HG02571 (cell line): Measurements from ENCODE around the gene HS6ST2.
"Not testable (repeated sequence)": the region's sequence is repeated elsewhere in the genome, so short reads cannot be mapped to it uniquely, and the experiment has no call there.

Experiments
- ATAC-seq: cut with Tn5 transposase; IDR thresholded peaks from one replicate; pipeline ENCODE4 v1.9.1; 2021; ENCODE audit warnings: mild to moderate bottlenecking, moderate library complexity; ENCODE audit not compliant: unreplicated experiment

The HS6ST2 gene

DNA sequence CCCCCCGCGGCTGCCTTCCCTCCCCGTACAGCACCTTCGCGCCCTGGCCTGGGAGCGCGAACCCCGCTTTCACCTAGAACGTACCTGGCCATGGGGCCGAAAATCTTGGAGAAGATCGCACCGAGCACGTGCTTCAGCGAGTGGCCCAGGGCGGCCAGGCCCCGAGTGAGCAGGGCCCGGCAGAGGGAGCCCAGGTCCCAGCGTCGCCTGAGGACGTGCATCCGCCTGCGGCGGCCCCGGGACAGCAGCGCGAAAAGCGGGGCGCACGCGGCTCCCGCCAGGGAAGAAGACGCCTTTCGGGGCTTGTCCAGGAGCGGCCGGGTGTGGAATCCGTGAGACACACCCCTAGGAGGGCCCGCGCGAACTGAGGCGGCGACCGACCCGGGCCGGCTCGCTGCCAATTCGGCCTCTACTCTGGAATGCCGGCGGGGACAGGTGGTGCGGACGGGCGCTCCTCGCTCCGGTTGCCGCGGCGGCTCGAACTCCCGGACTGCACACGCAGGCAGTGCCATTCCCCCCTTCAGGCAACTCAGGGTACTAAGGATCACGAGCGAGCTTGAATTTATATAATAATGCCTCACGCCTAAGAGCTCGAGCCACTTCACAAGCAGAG, at the start of gene HS6ST2:
TSS of gene HS6ST2 (minus strand) at position 539 of the 613 bp plus-strand sequence.
- ATAC-seq, result no peak

DNA sequence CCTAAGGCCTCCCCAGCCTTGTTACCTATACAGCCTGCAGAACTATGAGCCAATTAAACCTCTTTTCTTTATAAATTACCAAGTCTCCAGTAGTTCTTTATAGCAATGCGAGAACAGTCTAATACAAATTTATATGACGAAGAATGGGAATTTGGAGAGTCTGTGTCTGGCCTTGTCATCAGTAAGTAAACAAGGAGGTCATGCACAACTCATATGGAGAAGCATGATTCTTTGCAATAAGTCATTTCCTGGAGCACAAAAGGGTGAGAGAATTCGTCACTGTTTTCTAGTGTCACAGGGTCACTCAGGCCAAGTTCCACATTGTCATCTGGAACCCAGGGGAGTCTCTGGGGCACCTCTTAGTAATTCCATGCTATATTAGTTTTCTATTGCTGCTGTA, 49.0 kb upstream of the HS6ST2 start:
- ATAC-seq, result no peak

GRCh38 chrX:133005616-133006015, 47.2 kb upstream of the HS6ST2 start:
- no peak for ATAC-seq

GRCh38 chrX:133005042-133005441, 46.6 kb upstream of the HS6ST2 start:
- no peak for ATAC-seq

DNA sequence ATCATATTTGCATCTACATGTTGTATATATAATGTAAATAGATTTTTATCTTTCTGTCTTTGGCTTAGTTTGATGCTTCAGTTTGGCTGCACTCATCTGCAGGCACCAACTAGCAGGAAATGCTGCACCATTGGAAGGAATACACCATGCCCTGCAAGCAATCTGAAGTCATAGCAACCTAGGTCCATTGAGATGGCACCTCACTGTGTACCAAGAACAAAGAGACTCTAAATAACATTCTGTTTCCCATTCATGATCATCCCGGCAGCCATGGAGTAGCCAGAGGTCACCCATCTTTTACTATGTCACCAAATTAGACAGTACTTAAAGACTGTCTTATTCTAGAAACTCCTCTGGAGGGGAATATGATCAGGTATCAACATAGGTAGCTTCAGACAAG, 40.8 kb upstream of the HS6ST2 start:
- no peak for ATAC-seq

DNA sequence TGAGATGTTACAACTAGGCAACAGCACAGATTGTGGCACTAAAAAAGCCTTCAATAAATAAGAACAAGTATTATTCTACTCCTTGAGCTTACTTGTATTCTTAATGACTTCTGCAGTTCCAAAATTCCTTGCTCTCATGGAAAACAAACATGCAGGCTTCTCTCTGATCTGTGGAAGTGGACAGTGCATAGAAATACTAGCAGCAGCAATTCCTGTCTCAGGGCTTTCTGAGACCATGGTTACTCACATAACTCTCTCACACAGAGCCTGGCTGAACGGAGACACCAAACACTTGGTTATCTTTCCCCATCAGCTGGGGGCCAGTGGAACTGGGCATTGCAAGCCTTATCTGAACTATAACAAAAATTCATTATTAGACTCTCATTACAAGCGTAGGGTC, 32.4 kb upstream of the HS6ST2 start:
- ATAC-seq, result no peak

DNA sequence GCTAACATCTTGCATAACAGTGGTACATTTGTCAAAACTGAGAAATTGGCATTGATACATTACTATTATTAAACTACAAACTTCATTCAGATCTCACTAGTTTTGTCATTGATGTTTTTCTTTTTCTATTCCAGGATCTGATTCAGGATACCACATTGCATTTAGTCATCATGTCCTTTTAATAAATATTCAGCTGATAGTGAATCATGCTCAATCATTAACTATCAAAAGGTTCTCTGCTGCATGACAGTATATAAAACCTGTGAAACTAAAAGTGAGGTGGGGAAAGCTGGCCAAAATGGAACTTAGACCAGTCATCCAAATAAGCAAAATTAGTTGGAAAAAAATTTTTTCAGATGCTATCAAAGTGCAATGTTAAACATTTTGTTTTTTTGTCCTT, 28.1 kb upstream of the HS6ST2 start:
- ATAC-seq, result no peak

DNA sequence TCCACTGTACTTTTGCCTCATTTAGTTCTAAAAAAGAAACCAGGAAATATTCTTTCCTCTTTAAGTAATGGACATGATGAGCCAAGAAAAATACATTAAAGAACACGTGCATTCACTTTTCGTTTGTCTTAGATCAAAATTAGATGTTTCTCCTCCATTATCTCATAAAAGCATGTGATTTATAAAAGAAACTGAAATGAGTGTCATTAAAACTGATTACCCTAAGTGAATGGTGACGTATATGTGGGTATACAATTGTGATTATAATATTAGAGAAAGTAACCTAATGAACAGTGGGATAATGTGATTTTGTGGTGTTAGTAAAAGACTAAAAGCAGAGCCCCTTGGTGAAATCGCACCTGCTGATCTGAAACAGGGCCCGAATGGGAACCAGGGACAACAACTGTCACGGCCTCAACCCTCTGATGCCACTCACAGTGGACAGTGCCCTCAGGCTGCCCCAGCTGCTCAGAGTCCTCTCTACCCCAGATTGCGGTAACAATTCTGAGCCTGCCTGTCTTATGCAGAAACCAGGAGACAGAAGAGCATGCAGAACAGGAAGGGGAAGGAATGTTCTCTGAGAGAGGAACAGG, 25.7 kb upstream of the HS6ST2 start:
- no peak for ATAC-seq

GRCh38 chrX:132983496-132983895, 25.1 kb upstream of the HS6ST2 start:
- ATAC-seq, result no peak

- not testable (repeated sequence) for ATAC-seq
These were observed 21.6 kb upstream of the HS6ST2 start for GRCh38 chrX:132980035-132980434.

GRCh38 chrX:132968296-132968949, 10.0 kb upstream of the HS6ST2 start:
- ATAC-seq, result no peak

- no peak for ATAC-seq
These were observed 8.6 kb upstream of the HS6ST2 start for GRCh38 chrX:132967049-132967448.

- ATAC-seq, result no peak
These were observed 7.0 kb upstream of the HS6ST2 start for GRCh38 chrX:132965461-132965860.

- no peak for ATAC-seq
These were observed 3.1 kb upstream of the HS6ST2 start for GRCh38 chrX:132961511-132961910.

- ATAC-seq, result no peak
These were observed 978 bp downstream of the HS6ST2 start for GRCh38 chrX:132957211-132958090.

DNA sequence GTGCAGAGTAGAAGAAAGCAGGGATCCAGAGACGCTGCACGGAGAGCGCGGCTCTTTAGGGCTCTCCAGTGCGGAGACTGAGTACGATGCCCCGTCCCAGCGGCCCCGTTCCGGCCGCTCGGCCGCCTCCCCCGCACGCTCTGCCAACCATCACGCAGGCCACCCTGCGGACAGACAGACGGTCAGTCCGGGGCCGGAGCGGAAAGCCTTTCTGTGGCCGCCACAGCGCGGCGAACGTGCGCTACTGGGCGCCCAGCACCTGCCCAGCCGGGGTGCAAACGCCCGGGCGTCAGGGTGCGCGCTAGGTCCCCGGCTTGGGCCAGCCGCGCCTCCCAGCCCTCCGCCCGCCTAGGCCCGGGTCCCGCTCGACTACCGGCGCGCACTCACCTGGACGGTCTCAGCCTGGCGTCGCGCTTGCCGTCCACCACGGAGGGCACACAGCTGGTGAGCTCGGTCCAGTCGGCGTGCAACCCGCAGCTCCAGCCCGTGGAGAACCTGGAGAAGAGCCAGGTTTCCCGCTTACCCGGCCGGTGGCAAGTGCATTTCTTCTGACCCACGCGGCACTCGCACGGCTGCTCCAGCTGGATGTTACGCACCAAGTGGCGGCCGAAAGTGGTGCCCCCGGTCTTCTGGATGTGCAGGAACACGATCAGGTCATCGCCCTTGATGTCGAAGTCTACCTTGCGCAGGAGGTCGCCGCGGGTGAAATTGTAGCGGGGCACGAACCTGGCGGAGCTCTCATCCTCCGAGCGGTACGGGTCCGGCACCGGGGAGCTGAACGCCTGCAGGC, 1.8 kb downstream of the HS6ST2 start:
- ATAC-seq, result no peak

- no peak for ATAC-seq
These were observed 2.7 kb downstream of the HS6ST2 start for GRCh38 chrX:132955690-132956089.

- ATAC-seq, result no peak
These were observed 4.1 kb downstream of the HS6ST2 start for GRCh38 chrX:132954323-132954722.

GRCh38 chrX:132953354-132953753, 5.1 kb downstream of the HS6ST2 start:
- ATAC-seq, result no peak

- ATAC-seq, result no peak
These were observed 9.7 kb downstream of the HS6ST2 start for GRCh38 chrX:132948648-132949260.
